Activated CD8-positive, alpha-beta memory T cell treated with anti-CD3 and anti-CD28 coated beads, Interleukin-2, amount 50 U/mL, for 1 hour (primary cell): ENCODE results near the gene SARDH.
"Not testable (repeated sequence)": the region's sequence is repeated elsewhere in the genome, so short reads cannot be mapped to it uniquely, and the experiment has no call there.

Source experiments
- DNase-seq: peaks from one replicate; pipeline ENCODE4 v3.0.0-alpha.2; 2020; ENCODE audit errors: extremely low read depth

The SARDH gene

DNA sequence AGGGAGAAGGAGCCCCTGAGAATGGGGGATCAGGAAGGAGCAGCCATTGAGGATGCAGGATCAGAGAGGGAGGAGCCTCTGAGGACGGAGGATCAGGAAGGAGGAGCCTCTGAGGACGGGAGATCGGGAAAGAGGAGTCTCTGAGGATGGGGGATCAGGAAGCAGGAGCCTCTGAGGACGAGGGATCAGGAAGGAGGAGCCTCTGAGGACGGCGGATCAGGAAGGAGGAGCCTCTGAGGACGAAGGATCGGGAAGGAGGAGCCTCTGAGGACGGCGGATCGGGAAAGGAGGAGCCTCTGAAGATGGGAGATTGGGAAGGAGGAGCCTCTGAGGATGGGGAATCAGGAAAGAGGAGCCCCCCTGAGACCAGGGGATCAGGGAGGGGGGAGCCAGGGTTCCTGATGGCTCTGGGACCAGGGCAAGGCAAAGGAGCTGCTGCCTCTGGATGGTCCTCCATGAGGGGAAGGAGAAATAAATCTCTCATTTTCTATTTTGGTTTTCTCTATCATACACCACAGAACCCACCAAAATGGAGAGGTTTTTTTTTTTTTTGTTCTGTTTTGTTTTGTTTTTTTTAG is 22.6 kb upstream of the SARDH start:
- no peak for DNase-seq

DNA sequence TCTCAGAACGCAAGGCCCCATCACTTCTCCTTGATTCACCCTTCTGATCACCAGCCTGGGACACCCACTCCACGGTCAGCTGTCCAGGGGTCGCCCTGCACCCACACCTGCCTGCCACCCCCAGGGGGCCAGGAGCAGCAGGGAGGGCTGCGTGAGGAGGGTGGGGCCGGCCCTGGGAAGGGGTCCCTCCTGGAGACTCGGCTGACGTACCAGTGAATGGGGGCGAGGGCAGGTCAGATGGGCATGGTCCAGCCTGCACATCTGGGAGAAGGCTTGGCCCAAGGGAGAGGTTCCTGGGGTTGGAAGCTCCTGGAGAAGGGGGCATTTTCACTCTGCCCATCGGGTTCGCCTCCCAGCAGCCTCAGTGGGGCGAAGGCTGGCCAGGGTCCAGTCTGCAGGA is 21.8 kb upstream of the SARDH start:
- DNase-seq = no peak

DNA sequence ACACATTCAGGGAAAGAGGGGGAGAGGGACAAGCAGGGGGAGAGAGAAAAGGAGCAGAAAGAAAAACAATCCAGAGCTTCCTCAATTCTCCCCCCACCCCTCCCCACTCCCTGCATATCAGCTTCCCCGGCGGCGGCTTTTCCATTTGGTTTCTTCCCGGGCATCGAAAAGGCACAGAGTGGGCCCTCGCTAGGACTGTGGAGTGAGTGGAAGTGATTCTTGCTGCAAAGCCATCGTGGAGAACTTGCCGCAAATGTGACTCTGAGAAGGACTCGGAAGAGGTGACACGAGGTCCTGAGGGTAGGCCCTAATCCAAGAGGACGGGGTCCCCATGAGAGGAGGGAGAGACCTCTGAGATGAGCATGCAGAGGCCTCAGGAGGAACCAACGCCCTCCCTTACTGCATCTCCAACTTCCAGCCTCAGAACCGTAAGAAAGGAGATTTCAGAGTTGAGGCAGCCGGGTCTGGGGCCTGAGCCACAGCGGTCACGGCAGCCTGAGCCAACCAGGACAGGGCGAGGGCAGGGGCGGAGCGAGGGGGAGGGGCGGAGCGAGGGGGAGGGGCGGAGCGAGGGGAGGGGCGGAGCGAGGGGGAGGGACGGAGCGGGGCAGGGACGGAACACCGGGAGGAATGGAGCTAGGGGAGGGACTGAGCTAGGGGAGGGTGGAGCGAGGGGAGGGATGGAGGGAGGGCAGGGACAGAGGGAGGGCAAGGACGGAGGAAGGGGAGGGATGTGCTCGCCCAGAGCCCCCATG is 21.2 kb upstream of the SARDH start:
- DNase-seq = no peak

DNA sequence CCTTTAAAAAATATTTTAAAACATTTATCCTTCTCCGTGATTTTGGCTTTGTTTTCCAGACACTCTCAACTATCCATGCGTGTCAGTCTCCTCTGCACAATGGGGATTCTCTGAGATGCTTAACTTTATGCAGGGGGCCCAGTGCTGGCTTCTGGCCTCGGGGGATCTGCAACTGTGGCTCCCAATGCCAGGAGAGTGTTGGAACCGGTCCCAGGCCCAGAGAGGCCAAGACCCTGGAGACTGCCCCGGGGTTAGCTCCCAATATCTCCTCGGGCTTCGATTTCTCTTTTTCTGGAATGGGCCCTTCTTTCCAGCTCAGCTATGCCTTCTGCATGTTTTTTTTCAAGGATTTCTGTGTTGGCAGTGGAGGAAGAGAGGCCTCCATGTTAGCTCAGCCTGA is 20.1 kb upstream of the SARDH start:
- no peak for DNase-seq

DNA sequence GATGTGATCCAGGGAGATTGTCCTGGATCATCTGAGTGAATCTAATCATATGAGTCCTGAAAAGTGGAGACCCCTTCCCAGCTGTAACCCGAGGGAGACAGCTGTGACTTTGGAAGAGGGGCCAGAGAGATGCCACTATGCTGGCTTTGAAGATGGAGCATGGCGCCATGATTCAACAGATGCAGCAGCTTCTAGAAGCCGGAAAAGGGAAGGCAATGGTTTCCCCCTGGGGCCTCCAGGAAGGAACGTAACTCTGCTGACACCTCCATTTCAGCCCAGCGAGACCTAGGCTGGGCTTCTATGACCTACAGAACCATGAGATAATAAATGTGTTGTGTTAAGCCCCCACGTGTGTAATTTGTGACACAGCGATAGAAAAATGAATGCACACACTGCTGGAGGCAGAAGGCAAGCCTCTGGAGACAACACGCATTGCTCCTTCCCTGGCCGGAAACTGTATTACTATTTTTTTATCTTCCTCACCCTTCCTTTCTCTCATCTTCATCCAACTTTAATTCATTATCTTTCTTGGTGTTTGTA is 16.6 kb upstream of the SARDH start:
- DNase-seq = no peak

DNA sequence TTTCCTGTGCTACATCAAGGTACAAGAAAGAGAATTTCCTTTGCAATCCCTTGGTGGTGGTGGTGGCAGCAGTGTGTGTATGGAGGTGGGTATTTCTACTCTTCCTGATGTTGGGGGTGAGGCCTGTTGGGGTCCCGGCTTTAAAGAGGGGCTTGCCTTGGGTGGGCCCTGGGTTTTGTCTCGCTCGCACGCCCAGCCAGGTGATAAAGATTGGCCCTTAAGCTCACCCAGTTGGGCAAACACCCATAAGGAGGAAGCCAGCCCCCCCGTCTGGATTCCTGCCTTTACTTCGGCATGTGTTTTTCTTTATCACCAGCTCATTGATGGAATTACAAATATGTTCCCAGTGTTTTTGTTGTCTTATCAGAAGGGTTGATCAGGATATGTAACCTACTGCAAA is 16.0 kb upstream of the SARDH start:
- DNase-seq = no peak

DNA sequence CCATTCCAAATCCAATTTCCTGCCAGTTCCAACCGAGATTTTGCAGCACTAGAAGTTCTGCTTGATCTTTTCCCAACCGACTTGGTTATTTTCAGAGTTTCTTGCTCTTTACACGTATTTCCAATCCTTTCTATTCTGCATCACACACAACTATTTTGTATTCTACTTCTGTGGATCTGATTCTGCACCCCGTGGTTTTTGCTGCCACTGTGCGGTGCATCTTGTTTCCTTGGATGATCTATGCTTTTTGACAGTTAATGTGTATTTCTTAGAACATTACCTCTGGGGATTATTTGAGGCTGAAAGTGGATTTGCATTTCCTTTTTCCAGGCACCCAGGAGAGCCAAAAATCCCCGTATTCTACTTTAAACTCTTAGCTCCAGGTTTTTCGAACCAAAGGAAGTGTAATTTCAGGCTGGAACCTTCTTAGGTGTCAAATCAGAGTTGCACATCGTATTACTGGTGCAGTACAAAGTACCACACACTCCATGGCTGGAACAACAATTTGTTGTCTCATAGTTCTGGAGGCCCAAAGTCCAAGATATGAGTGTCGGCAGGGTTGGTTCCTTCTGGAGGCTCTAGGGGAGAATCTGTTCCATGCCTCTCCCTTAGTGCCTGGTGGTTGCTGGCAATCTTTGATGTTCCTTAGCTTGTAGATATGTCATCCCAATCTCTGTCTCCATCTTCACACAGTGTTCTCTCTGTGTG is 14.7 kb upstream of the SARDH start:
- no peak for DNase-seq

DNA sequence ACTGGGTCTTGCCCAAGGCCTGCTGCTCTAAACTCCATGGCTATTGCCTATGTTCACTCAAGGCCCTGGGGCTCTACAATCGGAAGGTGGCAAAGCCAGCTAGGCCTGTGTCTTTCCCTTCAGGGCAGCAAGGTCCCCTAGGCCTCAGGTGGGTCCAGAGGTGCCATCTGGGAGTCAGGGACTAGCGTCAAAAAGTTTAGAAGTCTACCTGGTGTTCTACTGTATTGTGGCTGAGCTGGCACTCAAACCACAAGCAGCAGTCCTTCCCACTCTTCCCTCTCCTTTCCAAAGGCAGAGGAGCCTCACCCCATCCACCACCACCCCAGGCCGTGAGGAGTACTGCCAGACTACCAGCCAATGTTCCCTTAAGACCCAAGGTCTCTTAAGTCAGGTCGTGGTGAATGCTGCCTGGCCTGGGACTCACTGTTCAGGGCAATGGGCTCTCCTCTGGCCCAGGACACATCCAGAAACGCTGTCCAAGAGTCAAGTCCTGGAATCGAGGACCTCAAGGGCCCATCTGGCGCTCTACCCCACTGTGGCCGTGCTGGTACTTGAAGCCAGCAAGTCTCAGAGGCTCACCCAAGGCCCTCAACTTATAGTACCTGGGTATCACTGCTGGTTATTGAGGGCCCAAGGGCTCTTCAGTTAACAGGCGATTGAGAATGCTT is 13.0 kb upstream of the SARDH start:
- DNase-seq = no peak

DNA sequence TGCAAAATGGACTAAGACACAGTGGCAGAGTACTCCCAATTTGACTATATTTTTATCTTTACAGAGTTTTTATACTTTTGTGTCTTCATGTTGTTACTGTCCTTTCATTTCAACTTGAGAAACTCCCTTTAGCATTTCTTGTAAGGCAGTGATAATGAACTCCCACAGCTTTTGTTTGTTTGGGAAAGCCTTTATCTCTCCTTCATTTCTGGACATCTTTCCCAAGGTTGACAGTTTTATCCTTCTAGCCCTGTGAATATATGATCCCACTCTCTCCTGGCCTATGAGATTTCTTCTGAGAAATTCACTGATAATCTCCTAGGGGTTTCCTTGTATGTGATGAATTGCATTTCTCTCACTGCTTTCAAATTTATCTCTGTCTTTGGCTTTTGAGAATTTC is 9.2 kb upstream of the SARDH start:
- DNase-seq = no peak

DNA sequence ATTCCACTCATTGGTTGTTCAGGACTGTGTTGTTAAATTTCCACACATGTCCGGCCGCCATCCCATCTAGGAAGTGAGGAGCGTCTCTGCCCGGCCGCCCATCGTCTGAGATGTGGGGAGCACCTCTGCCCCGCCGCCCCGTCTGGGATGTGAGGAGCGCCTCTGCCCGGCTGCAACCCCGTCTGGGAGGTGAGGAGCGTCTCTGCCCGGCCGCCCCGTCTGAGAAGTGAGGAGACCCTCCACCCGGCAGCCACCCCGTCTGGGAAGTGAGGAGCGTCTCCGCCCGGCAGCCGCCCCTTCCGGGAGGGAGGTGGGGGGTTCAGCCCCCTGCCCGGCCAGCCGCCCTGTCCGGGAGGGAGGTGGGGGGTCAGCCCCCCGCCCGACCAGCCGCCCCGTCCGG is 6.4 kb upstream of the SARDH start:
- DNase-seq = not testable (repeated sequence)

DNA sequence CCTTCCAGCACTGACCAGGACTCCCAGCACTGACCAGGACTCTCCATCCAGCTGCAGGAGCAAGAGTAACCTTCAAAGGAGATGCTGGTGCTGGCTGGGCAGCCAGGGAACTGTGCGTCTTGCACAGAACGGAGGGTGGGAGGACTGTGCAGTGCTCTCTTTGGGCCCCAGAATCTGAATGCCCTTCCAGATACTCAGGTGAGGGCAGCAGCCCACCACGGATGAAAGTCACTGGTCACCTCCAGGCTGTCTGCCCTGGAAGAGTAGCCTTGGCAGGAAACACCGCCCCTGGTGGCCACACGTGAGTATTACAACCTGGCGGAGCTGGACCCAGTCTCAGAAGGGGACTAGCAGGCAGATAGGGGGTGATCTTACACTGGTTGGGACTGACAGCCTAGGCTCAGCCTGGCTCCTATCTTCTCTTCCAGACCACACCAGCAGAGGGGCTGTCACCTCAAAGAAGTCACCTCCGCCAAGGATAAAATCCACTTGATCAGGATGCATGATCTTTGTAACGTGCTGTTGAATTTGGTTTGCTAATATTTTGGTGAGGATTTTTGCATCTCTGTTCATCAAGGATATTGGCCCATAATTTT is 4.8 kb upstream of the SARDH start:
- DNase-seq = no peak

DNA sequence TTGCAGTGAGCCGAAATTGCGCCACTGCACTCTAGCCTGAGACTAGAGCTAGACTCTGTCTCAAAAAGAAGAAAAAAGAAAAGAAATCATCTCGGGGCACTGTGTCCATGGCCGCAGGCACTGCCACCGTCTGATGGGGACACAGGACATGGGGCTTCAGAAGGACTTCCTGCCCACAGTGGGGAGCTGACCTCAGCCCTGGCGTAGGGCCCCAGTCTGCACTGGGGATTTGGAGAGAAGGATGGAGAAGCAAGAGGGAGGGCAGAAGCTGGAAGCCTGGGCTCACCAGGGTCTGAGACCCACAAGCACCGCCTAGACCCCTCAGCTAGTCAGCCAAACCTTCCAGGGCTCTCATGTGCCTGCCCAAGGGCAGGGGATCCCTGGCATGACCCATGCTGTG is 4.1 kb upstream of the SARDH start:
- DNase-seq = no peak

DNA sequence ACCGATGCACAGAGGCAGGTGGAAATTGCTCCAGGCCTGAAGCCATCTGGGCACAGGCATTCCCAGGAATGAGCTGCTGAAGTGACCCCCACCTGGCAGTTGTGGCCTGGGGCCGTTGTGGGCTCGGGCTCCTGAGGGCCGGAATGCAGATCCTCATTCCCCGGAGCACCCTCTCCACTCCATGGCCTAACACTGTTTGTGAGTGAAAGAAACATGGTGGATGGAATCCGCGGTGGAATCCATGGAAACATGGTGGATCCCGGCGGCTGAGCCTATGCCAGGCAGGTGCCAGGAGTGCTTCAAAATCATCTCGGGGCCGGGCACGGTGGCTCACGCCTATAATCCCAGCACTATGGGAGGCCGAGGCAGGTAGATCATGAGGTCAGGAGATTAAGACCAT is 3.6 kb upstream of the SARDH start:
- DNase-seq = no peak

DNA sequence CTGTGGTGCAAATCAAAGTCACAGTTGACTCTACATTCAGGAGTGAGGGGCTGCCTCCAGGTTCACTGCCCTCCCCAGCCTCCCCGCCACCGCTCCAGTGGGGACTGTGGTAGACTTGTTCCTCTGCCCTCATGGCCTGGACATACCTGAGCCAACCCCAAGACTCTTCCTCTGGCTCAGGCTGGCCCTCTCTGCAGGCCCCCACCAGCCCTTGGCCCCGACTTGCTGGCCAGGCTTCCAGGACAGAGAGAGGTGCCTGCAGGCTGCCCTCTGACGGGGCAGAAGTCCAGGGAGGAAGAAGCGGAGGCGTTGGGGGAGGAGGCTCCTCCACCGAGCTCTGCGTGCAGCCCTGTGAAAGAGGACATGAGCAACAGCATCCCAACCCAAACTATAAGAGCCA is 2.8 kb upstream of the SARDH start:
- DNase-seq = no peak

DNA sequence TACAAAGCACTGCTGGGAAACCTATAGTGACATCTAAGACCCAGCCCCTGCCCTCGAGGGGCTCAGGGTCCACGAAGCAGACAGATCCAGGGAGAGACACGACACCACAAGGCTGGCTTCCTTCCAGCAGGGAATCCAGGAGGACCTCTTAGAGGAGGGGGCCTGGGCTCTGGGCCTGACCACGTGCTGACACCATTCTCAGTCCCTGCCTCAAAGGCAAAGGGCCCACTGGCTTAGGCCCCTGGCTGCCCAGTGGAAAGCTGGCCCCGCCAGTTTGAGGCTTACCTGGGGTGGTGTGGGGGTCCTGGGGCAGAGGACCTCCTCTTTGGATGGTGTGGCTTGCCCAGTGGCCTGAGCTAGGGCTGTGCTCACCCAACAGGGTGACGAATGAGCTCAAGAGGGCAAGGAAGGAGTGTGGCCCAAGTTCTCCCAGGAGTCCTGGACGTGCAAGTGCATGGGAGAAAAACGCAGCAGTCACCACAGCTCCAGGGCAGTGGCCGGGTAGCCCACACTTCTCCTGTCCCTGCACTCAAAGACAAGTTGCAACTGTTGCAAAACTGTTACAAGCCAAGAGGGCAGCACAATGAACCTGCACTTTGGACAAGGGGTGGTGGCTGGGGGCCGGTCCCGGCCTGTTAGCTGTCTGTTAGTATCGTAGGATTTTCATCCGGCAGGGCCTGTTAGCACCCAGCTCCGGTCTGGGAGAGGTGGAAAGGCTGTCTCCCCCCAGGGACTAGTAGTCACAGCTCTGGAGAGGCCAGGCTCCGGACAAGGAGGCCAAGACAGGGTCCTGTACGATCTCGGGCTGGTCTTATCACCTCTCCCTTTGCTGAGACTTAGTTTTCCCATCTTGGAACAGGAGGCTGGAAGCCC is 1.5 kb upstream of the SARDH start:
- DNase-seq = no peak

DNA sequence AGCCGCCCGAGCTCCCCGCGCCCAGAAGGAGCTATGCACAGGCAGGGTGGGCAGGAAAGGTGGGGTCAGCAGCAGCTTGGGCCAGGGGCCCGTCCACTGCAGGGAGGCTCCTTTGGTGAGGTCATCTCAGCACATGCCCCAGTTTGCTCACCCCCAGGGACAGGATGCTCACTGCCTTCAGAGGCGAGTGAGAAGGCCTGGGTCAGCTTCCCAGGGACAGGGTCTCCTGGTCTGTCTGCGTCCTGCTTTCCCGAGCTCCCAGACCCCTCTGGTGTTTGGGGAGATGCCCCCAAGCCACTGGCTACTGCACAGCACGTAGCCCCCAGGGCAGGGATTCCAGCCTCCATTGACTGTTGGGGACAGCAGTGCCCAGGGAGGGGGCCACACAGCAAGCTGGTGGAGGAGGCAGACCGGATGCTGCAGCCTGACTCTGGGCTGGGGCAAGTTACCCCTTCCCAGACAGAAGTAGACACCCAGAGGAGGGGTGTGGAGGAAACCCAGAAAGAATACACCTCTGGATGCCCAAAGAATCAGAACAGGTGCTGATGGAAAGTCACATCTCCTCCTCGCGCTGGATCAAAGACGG is 581 bp upstream of the SARDH start:
- no peak for DNase-seq

DNA sequence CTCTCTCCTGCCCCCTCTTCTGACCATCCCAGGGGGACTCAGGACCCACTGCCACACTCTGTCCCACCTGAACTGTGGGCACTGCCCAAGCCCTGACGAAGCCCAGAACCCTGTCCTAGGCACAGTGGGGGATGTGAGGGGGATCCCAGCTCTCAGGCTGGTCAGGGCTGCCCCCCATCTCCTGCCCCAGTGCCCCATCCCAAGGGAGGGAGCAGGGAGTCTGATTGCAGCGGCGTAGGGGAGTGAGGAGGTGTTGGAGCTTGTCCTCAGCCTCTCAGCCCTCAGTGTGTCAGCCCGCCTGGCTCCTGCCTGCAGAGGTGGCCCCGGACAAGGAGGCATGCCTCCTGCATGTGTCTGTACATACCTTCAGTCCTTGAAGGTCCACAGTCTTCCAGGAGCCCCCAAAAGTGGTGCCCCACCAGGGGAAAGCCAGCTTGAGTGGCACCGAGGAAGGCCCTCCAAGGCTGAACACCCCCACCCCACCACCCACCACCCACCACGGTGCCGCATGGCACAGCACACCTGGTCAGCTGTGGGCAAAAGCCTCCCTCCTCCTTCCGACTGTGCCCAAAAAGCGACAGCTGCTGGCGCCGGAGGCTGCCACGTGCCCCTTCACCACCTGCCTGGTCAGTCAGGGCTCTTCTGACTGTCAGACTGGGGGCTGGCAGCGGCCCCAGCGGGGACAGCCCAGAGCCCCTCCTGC is 930 bp downstream of the SARDH start:
- no peak for DNase-seq

DNA sequence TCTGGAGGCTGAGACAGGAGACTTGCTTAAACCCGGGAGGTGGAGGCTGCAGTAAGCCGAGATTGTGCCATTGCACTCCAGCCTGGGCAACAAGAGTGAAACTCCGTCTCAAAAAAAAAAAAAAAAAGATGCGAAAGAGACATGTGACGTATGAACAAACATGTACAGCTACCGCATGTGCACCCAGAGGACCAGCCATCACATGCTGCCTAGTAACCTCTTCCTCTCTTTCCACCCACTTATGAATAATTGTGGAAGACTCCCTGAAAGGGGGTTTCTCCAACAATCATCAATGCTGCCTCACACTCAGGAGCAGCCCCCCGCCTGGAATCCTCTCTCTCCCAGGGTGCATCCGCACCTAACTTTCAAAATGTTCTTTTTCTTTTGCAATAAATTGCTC is 2.2 kb downstream of the SARDH start:
- DNase-seq = no peak

DNA sequence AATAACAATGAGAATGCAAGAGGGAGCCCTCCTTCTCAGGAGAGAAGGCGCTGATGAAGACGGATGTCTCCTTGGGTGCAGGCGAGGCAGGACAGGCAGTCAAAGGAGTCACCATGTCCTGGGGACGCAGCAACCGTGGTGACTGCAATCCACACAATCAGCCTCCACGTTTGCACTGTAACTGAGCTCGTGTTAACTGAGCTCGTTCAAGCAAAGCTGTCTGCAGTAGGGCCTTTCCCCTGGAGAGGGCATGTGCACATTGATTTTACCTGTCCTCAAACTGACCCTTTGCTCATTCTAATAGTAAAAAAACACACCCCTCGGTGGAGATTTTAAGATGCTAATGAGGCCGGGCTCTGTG is 2.8 kb downstream of the SARDH start:
- no peak for DNase-seq
